Measurements from ENCODE around the gene MYBPH.

Gene MYBPH

DNA sequence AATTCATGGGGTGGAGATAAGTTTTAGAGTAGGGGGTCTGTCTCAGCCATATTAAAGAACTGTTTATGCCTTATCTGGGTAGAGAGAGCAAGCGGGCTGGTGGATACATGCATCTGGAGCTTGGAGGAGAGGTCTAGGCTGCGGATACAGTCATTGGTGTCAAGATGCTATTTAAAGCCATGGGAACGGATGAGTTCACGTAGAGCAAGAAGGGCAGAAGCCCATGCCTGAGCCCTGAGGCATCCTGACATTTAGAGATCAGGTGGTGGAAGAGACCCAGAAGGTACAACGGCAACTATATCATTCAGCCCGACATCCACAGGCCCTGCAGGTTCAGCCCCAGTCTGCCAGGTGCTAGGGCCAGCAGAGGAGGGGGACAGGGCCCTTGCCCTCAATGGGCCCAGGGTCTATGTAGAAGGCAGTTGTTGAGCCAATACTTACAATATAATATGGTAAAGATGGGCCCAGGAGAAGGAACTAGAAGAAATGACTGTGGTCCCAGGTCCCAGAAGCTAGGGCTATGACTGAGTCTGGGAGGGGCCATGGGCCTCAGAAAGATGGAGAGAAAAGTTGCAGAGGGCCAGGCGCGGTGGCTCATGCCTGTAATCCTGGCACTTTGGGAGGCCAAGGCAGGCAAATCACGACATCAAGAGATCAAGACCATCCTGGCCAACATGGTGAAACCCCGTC lies 26.0 kb upstream of the MYBPH start:
- no peak overlapping the region for H3K14ac ChIP-seq (ENCODE audit: low read length in 2 of 2)
- H3K23ac ChIP-seq (ENCODE audit: low read length in 2 of 2) = no peak overlapping the region
- peak overlapping the region; percentile 10 to 81 for H3K18ac ChIP-seq (ENCODE audit: low read depth in 1 of 2, low read length in 2 of 2)
- DNase-seq = no peak
- peak overlapping the region; percentile 78 for H4K8ac ChIP-seq (ENCODE audit: low read length)
- no peaks in the 10 kb centered on the region for H3K79me1 ChIP-seq (replicated peaks; ENCODE audit: low read length, poor library complexity, severe bottlenecking)
- H2BK5ac ChIP-seq (ENCODE audit: low read depth, low read length, poor library complexity, severe bottlenecking) = no peak overlapping the region
- H2AFZ ChIP-seq (ENCODE audit: low read depth, low read length) = no peak overlapping the region
- 97% methylated on average over 10 of the region's 10 CpGs for WGBS
- H2AK5ac ChIP-seq (ENCODE audit: low read length, severe bottlenecking) = no peak overlapping the region
- peak overlapping the region; percentile 82 for H3K9ac ChIP-seq (ENCODE audit: low read length)
- H4K91ac ChIP-seq (ENCODE audit: low read length) = peak overlapping the region; percentile 12
- peaks cover 0 to 3% of the 10 kb centered on the region in 2 experiments for H3K36me3 ChIP-seq (ENCODE audit: control insufficient read depth in 1 of 2, insufficient read depth in 2 of 2, low read depth in 1 of 2, low read length in 2 of 2)
- H3K4me3 ChIP-seq (ENCODE audit: insufficient read depth in 1 of 2, low read depth in 1 of 2, low read length in 2 of 2) = peak overlapping the region in 1 of 2 experiments; percentile 3
- no peak overlapping the region for H3K4me2 ChIP-seq (ENCODE audit: low read length, poor library complexity, severe bottlenecking)
- H3K4ac ChIP-seq (ENCODE audit: low read depth in 1 of 2, low read length in 2 of 2) = peak overlapping the region; percentile 20 to 77
- no peak overlapping the region for H3K27ac ChIP-seq (ENCODE audit: low read length, poor library complexity, severe bottlenecking)
- H2BK120ac ChIP-seq (ENCODE audit: low read depth, low read length) = peak overlapping the region; percentile 55
- H2BK15ac ChIP-seq (ENCODE audit: low read depth, poor library complexity, severe bottlenecking) = peak overlapping the region; percentile 52
- H2BK12ac ChIP-seq (ENCODE audit: low read length in 2 of 2) = peak overlapping the region; percentile 81 to 98
- H3K27me3 ChIP-seq (ENCODE audit: control insufficient read depth in 1 of 2, insufficient read depth in 1 of 2, low read length in 2 of 2) = no peaks in the 10 kb centered on the region
- no peaks in the 10 kb centered on the region for H3K9me3 ChIP-seq (ENCODE audit: control insufficient read depth, low read length)
- peaks cover 17% of the 10 kb centered on the region for H3K4me1 ChIP-seq (ENCODE audit: control insufficient read depth, insufficient read depth, low read depth, low read length)

DNA sequence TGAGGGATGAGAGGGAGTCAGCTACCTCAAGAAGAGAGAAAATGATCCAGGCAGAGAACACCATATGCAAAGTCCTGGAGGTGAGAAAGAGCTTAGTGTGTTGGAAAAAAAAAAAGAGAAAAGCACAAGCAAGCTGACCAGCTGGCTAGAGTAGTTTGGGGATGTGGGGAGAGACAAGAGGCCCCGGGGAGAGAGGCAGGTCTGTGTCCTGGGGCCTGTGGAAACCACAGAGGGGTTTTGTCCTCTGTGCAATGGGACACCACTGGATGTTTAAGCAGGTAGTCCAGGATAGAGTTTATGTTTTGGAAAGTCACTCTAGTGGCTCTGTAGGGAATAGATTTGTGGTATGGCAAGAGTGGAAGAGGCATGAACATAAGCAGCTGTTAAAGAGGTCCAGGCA lies 25.3 kb upstream of the MYBPH start:
- H3K14ac ChIP-seq (ENCODE audit: low read length in 2 of 2) = no peak overlapping the region
- no peaks in the 10 kb centered on the region for H3K79me1 ChIP-seq (replicated peaks; ENCODE audit: low read length, poor library complexity, severe bottlenecking)
- H2BK5ac ChIP-seq (ENCODE audit: low read depth, low read length, poor library complexity, severe bottlenecking) = no peak overlapping the region
- no peak overlapping the region for H2BK120ac ChIP-seq (ENCODE audit: low read depth, low read length)
- H3K9ac ChIP-seq (ENCODE audit: low read length) = peak overlapping the region; percentile 82
- H3K36me3 ChIP-seq (ENCODE audit: control insufficient read depth in 1 of 2, insufficient read depth in 2 of 2, low read depth in 1 of 2, low read length in 2 of 2) = peaks cover 0 to 1% of the 10 kb centered on the region in 2 experiments
- no peak overlapping the region for H4K91ac ChIP-seq (ENCODE audit: low read length)
- no peak overlapping the region for H2AK5ac ChIP-seq (ENCODE audit: low read length, severe bottlenecking)
- no peak overlapping the region for H2BK15ac ChIP-seq (ENCODE audit: low read depth, poor library complexity, severe bottlenecking)
- H3K4ac ChIP-seq (ENCODE audit: low read depth in 1 of 2, low read length in 2 of 2) = peak overlapping the region in 1 of 2 experiments; percentile 78
- 77% methylated on average over 1 of the region's 1 CpG for WGBS
- H3K9me3 ChIP-seq (ENCODE audit: control insufficient read depth, low read length) = no peaks in the 10 kb centered on the region
- no peak overlapping the region for H4K8ac ChIP-seq (ENCODE audit: low read length)
- peaks cover 16% of the 10 kb centered on the region for H3K4me1 ChIP-seq (ENCODE audit: control insufficient read depth, insufficient read depth, low read depth, low read length)
- H3K4me2 ChIP-seq (ENCODE audit: low read length, poor library complexity, severe bottlenecking) = no peak overlapping the region
- H3K4me3 ChIP-seq (ENCODE audit: insufficient read depth in 1 of 2, low read depth in 1 of 2, low read length in 2 of 2) = peak overlapping the region in 1 of 2 experiments; percentile 4
- DNase-seq = no peak
- no peak overlapping the region for H2AFZ ChIP-seq (ENCODE audit: low read depth, low read length)
- peak overlapping the region; percentile 5 to 83 for H3K18ac ChIP-seq (ENCODE audit: low read depth in 1 of 2, low read length in 2 of 2)
- H3K27ac ChIP-seq (ENCODE audit: low read length, poor library complexity, severe bottlenecking) = no peak overlapping the region
- no peaks in the 10 kb centered on the region for H3K27me3 ChIP-seq (ENCODE audit: control insufficient read depth in 1 of 2, insufficient read depth in 1 of 2, low read length in 2 of 2)
- H3K23ac ChIP-seq (ENCODE audit: low read length in 2 of 2) = no peak overlapping the region
- H2BK12ac ChIP-seq (ENCODE audit: low read length in 2 of 2) = peak overlapping the region; percentile 81 to 98

DNA sequence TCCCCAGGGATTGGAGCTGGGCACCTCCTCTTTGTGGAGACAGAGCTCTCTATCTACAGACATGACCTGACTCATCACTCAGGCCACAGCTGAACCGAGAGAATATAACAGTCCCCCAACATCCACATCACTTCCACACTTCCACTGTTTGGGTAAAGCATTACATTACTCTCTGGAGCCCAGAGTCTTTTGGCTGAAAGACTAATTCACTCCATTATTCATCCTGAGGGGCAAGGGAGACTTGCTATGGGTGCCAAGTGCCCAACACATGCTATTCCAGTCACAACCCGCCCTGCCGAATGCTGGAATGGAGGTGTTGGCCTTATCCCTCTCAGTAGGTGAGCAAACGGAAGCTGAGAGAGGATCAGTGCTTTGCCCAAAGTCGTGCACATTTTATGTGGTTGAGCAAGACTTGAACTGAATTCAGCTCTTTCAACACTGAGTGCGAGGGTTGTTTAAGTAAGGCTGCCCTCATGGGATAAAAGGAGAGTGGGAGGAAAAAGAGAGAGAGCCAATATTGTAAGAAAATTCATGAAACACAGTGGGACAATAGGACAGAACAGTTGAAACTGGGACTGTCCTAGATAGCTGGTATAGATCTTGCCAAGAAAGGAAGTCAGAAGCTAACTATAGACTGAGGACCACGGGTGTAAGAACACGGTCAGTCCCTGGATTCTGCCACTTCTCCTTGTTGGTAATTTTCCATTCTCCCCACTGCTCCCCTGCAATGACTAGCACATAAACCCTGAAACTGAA lies 24.4 kb upstream of the MYBPH start:
- Histone ChIP-seq H3K4me2 (ENCODE audit: low read length, poor library complexity, severe bottlenecking) (no peak overlapping the region), H3K27me3 (ENCODE audit: control insufficient read depth in 1 of 2, insufficient read depth in 1 of 2, low read length in 2 of 2) (no peaks in the 10 kb centered on the region), H3K36me3 (ENCODE audit: control insufficient read depth in 1 of 2, insufficient read depth in 2 of 2, low read depth in 1 of 2, low read length in 2 of 2) (no peaks in the 10 kb centered on the region), H2AFZ (ENCODE audit: low read depth, low read length) (no peak overlapping the region), H2BK120ac (ENCODE audit: low read depth, low read length) (no peak overlapping the region), H3K9ac (ENCODE audit: low read length) (peak overlapping the region; percentile 82), H3K4me3 (ENCODE audit: insufficient read depth in 1 of 2, low read depth in 1 of 2, low read length in 2 of 2) (no peak overlapping the region), H3K4ac (ENCODE audit: low read depth in 1 of 2, low read length in 2 of 2) (peak overlapping the region in 1 of 2 experiments; percentile 35), H2BK12ac (ENCODE audit: low read length in 2 of 2) (peak overlapping the region; percentile 90 to 97), H2BK15ac (ENCODE audit: low read depth, poor library complexity, severe bottlenecking) (peak overlapping the region; percentile 45), H3K14ac (ENCODE audit: low read length in 2 of 2) (peak overlapping the region in 1 of 2 experiments; percentile 26), H3K18ac (ENCODE audit: low read depth in 1 of 2, low read length in 2 of 2) (peak overlapping the region; percentile 49 to 92), H2BK5ac (ENCODE audit: low read depth, low read length, poor library complexity, severe bottlenecking) (no peak overlapping the region), H3K23ac (ENCODE audit: low read length in 2 of 2) (no peak overlapping the region), H3K27ac (ENCODE audit: low read length, poor library complexity, severe bottlenecking) (no peak overlapping the region), H3K4me1 (ENCODE audit: control insufficient read depth, insufficient read depth, low read depth, low read length) (peaks cover 14% of the 10 kb centered on the region), H2AK5ac (ENCODE audit: low read length, severe bottlenecking) (peak overlapping the region; percentile 34), H3K9me3 (ENCODE audit: control insufficient read depth, low read length) (no peaks in the 10 kb centered on the region), H3K79me1 (replicated peaks; ENCODE audit: low read length, poor library complexity, severe bottlenecking) (no peaks in the 10 kb centered on the region), H4K91ac (ENCODE audit: low read length) (peak overlapping the region; percentile 81), H4K8ac (ENCODE audit: low read length) (peak overlapping the region; percentile 29)
- 70% methylated on average over 8 of the region's 8 CpGs for WGBS
- DNase-seq = peak; percentile 77

DNA sequence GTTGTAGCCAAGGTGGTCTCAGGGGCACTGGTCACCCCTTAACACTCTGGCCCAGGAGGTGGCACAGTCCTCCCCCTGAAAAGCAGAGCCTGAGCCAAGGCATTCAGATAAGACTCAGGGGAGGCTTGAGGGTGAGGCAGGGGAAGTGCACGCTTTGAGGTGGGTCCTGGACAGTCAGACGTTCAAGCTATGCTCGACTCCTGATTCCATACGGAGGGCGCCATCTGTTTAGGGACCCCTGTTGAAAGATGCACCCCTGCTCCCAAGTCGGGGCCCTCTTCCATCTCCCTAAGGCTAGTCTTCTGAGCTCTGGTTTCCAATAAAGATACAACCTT lies 23.8 kb upstream of the MYBPH start:
- H3K27me3 ChIP-seq (ENCODE audit: control insufficient read depth in 1 of 2, insufficient read depth in 1 of 2, low read length in 2 of 2) = no peaks in the 10 kb centered on the region
- peak overlapping the region; percentile 10 for H4K8ac ChIP-seq (ENCODE audit: low read length)
- H3K4ac ChIP-seq (ENCODE audit: low read depth in 1 of 2, low read length in 2 of 2) = peak overlapping the region; percentile 35 to 79
- H3K27ac ChIP-seq (ENCODE audit: low read length, poor library complexity, severe bottlenecking) = no peak overlapping the region
- H2BK5ac ChIP-seq (ENCODE audit: low read depth, low read length, poor library complexity, severe bottlenecking) = no peak overlapping the region
- H3K4me2 ChIP-seq (ENCODE audit: low read length, poor library complexity, severe bottlenecking) = no peak overlapping the region
- WGBS = 97% methylated on average over 6 of the region's 6 CpGs
- H3K9ac ChIP-seq (ENCODE audit: low read length) = peak overlapping the region; percentile 82
- H3K14ac ChIP-seq (ENCODE audit: low read length in 2 of 2) = peak overlapping the region in 1 of 2 experiments; percentile 37
- H3K4me3 ChIP-seq (ENCODE audit: insufficient read depth in 1 of 2, low read depth in 1 of 2, low read length in 2 of 2) = peak overlapping the region in 1 of 2 experiments; percentile 36
- no peaks in the 10 kb centered on the region for H3K79me1 ChIP-seq (replicated peaks; ENCODE audit: low read length, poor library complexity, severe bottlenecking)
- H3K36me3 ChIP-seq (ENCODE audit: control insufficient read depth in 1 of 2, insufficient read depth in 2 of 2, low read depth in 1 of 2, low read length in 2 of 2) = no peaks in the 10 kb centered on the region
- no peak for DNase-seq
- no peak overlapping the region for H2AK5ac ChIP-seq (ENCODE audit: low read length, severe bottlenecking)
- H2BK120ac ChIP-seq (ENCODE audit: low read depth, low read length) = no peak overlapping the region
- H3K23ac ChIP-seq (ENCODE audit: low read length in 2 of 2) = peak overlapping the region in 1 of 2 experiments; percentile 67
- peak overlapping the region; percentile 45 for H2BK15ac ChIP-seq (ENCODE audit: low read depth, poor library complexity, severe bottlenecking)
- H3K4me1 ChIP-seq (ENCODE audit: control insufficient read depth, insufficient read depth, low read depth, low read length) = peaks cover 14% of the 10 kb centered on the region
- H3K9me3 ChIP-seq (ENCODE audit: control insufficient read depth, low read length) = no peaks in the 10 kb centered on the region
- peak overlapping the region; percentile 49 to 96 for H3K18ac ChIP-seq (ENCODE audit: low read depth in 1 of 2, low read length in 2 of 2)
- no peak overlapping the region for H2AFZ ChIP-seq (ENCODE audit: low read depth, low read length)
- H4K91ac ChIP-seq (ENCODE audit: low read length) = peak overlapping the region; percentile 81
- peak overlapping the region; percentile 90 for H2BK12ac ChIP-seq (ENCODE audit: low read length in 2 of 2)
